Esophagus muscularis mucosa (tissue), 3 donors: ENCODE results near the gene PNMA6F.

Source experiments
- CTCF ChIP-seq, 3 experiments: fragments of 200-600 bp in 2 of 3; fragments of 450-650 bp in 1 of 3; sonication (generic) in 2 of 3; IDR thresholded peaks; one replicate each; pipeline ENCODE4 v1.5.1; 2017 to 2019; ENCODE audit warnings: antibody characterized with exemption in 3 of 3, mild to moderate bottlenecking in 2 of 3, moderate library complexity in 1 of 3
- POLR2A ChIP-seq: fragments of 450-650 bp; IDR thresholded peaks from one replicate; pipeline ENCODE4 v1.6.1; 2017; ENCODE audit warnings: antibody characterized with exemption, moderate library complexity, mild to moderate bottlenecking, low read depth

DNA sequence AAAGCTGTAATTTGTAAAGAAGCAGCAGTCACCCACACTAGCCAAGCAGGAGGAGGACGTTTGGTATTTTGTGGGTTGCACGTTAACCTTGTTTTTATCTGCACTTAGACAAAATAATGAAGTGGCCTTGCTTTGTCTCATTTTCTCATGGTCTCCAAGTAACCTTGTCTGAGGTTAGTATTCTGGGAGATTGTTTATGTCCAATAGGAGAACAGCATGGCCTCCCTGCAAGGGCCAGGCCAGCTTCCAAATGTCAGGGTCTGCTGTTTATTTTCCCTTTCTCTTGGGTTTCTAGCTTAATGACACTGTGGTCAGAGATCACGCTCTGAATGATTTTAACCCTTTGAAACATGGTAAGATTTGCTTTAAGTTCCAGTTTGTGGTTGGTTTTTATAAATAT is 49.7 kb upstream of the PNMA6F start:
- TF ChIP-seq CTCF (IDR thresholded peaks at IDR 0.05) (no peak), POLR2A (no peak)
